ENCODE measurements around the gene NKD1. TPM values are rescaled to one million over a fixed set of nuclear protein-coding genes. Genes with fewer than 3 reads are reported as not detected.

The NKD1 gene
- total RNA-seq, 1 experiment from 2014 or later: 0.44 TPM

GRCh38 chr16:50620646-50621451 lies 72.7 kb downstream of the NKD1 start:
- no peak overlapping the region for H3K4me3 ChIP-seq
- CTCF ChIA-PET: no interaction called here
- POLR2A ChIA-PET (ENCODE audit: unreplicated experiment): no interaction called here
- no peaks in the 10 kb centered on the region for H3K36me3 ChIP-seq (ENCODE audit: low read depth)
- DNase-seq: no peak
- H3K27me3 ChIP-seq (ENCODE audit: insufficient read depth, low read depth): no peaks in the 10 kb centered on the region
- no peaks in the 10 kb centered on the region for H3K9me2 ChIP-seq (ENCODE audit: insufficient read depth)
- H3K27ac ChIP-seq: no peak overlapping the region
- H4K20me1 ChIP-seq (ENCODE audit: insufficient read depth): no peaks in the 10 kb centered on the region
- no peak overlapping the region for H2AFZ ChIP-seq
- H3K4me1 ChIP-seq (replicated peaks; ENCODE audit: insufficient read depth): no peaks in the 10 kb centered on the region
- intact Hi-C loops (cut with micrococcal nuclease; ENCODE audit: unreplicated experiment): no loop called here
- no peaks in the 10 kb centered on the region for H3K79me2 ChIP-seq (ENCODE audit: low read depth)
- BruUV-seq (replicated peaks): no TSS peak
- H3K9me3 ChIP-seq (ENCODE audit: insufficient read depth, low read depth): no peaks in the 10 kb centered on the region
- H3K4me2 ChIP-seq: no peak overlapping the region
- TF ChIP-seq EZH2 (IDR thresholded peaks at IDR 0.05; ENCODE audit: low read depth): no peak
- TF ChIP-seq, protein P1, sequence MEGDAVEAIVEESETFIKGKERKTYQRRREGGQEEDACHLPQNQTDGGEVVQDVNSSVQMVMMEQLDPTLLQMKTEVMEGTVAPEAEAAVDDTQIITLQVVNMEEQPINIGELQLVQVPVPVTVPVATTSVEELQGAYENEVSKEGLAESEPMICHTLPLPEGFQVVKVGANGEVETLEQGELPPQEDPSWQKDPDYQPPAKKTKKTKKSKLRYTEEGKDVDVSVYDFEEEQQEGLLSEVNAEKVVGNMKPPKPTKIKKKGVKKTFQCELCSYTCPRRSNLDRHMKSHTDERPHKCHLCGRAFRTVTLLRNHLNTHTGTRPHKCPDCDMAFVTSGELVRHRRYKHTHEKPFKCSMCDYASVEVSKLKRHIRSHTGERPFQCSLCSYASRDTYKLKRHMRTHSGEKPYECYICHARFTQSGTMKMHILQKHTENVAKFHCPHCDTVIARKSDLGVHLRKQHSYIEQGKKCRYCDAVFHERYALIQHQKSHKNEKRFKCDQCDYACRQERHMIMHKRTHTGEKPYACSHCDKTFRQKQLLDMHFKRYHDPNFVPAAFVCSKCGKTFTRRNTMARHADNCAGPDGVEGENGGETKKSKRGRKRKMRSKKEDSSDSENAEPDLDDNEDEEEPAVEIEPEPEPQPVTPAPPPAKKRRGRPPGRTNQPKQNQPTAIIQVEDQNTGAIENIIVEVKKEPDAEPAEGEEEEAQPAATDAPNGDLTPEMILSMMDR (conservative IDR thresholded peaks at IDR 0.05): no peak
- no peaks in the 10 kb centered on the region for H3F3A ChIP-seq (ENCODE audit: insufficient read depth, low read depth)

DNA sequence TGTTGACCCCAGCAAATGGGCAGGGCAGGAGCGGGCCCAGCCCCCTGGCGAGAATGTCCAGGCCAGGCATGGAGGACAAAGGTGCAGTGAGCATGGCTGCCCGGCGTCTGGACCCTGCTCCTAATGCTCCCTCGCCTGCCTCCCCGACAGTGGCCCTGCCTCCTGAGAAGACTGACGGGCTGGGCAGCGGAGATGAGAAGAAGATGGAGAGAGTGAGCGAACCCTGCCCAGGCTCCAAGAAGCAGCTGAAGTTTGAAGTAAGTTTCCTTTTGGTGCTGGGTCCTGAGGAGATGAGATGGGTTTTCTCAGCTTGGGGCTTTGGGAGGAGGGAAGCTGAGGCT lies 73.2 kb downstream of the NKD1 start:
- H3K4me3 ChIP-seq: no peak overlapping the region
- H3K79me2 ChIP-seq (ENCODE audit: low read depth): no peaks in the 10 kb centered on the region
- DNase-seq: no peak
- no peaks in the 10 kb centered on the region for H3K36me3 ChIP-seq (ENCODE audit: low read depth)
- H4K20me1 ChIP-seq (ENCODE audit: insufficient read depth): no peaks in the 10 kb centered on the region
- no peak overlapping the region for H3K4me2 ChIP-seq
- BruUV-seq (replicated peaks): no TSS peak
- no peaks in the 10 kb centered on the region for H3K9me2 ChIP-seq (ENCODE audit: insufficient read depth)
- H3F3A ChIP-seq (ENCODE audit: insufficient read depth, low read depth): no peaks in the 10 kb centered on the region
- no peak overlapping the region for H3K27ac ChIP-seq
- no peak overlapping the region for H2AFZ ChIP-seq
- no peaks in the 10 kb centered on the region for H3K9me3 ChIP-seq (ENCODE audit: insufficient read depth, low read depth)
- TF ChIP-seq, protein P1 (conservative IDR thresholded peaks at IDR 0.05): no peak
- TF ChIP-seq EZH2 (IDR thresholded peaks at IDR 0.05; ENCODE audit: low read depth): no peak
- CTCF ChIA-PET: no interaction called here
- H3K27me3 ChIP-seq (ENCODE audit: insufficient read depth, low read depth): no peaks in the 10 kb centered on the region
- no peaks in the 10 kb centered on the region for H3K4me1 ChIP-seq (replicated peaks; ENCODE audit: insufficient read depth)
- POLR2A ChIA-PET (ENCODE audit: unreplicated experiment): no interaction called here
- intact Hi-C loops (cut with micrococcal nuclease; ENCODE audit: unreplicated experiment): no loop called here

- no peak overlapping the region for H3K27ac ChIP-seq
- no peak overlapping the region for H3K4me3 ChIP-seq
- BruUV-seq (replicated peaks): no TSS peak
- no peak for DNase-seq
- intact Hi-C loops (cut with micrococcal nuclease; ENCODE audit: unreplicated experiment): no loop called here
- no peaks in the 10 kb centered on the region for H3K27me3 ChIP-seq (ENCODE audit: insufficient read depth, low read depth)
- no peaks in the 10 kb centered on the region for H3K9me2 ChIP-seq (ENCODE audit: insufficient read depth)
- no peaks in the 10 kb centered on the region for H3F3A ChIP-seq (ENCODE audit: insufficient read depth, low read depth)
- no peak overlapping the region for H2AFZ ChIP-seq
- H3K4me1 ChIP-seq (replicated peaks; ENCODE audit: insufficient read depth): no peaks in the 10 kb centered on the region
- no peak overlapping the region for H3K4me2 ChIP-seq
- H3K9me3 ChIP-seq (ENCODE audit: insufficient read depth, low read depth): no peaks in the 10 kb centered on the region
- H3K79me2 ChIP-seq (ENCODE audit: low read depth): no peaks in the 10 kb centered on the region
- CTCF ChIA-PET: no interaction called here
- no peaks in the 10 kb centered on the region for H3K36me3 ChIP-seq (ENCODE audit: low read depth)
- H4K20me1 ChIP-seq (ENCODE audit: insufficient read depth): no peaks in the 10 kb centered on the region
- TF ChIP-seq, protein P1 (conservative IDR thresholded peaks at IDR 0.05): no peak
- no peak for TF ChIP-seq EZH2 (IDR thresholded peaks at IDR 0.05; ENCODE audit: low read depth)
- POLR2A ChIA-PET (ENCODE audit: unreplicated experiment): no interaction called here
Observed at GRCh38 chr16:50622029-50622428, 73.8 kb downstream of the NKD1 start.
